WI38 (cell line): ENCODE results near the gene SLX9.

ENCODE experiments used
- H3K4me3 ChIP-seq: 2 replicates; pipeline ENCODE4 v1.5.1; 2011; ENCODE audit warnings: low read depth, mild to moderate bottlenecking, control low read depth, low read length
- CTCF ChIP-seq: IDR thresholded peaks from 2 replicates; pipeline ENCODE4 v1.5.1; 2012; ENCODE audit warnings: low read depth, mild to moderate bottlenecking, control low read depth, low read length

The SLX9 gene

GRCh38 chr21:44987886-44988606, 48.2 kb downstream of the SLX9 start:
- no peak overlapping the region for H3K4me3 ChIP-seq
- TF ChIP-seq CTCF: no peak

- H3K4me3 ChIP-seq: no peak overlapping the region
- no peak for TF ChIP-seq CTCF
Measured at GRCh38 chr21:44988607-44989536, 49.0 kb downstream of the SLX9 start.

- TF ChIP-seq CTCF: no peak
- H3K4me3 ChIP-seq: no peak overlapping the region
Measured at GRCh38 chr21:44989537-44989886, 49.7 kb downstream of the SLX9 start.

- no peak for TF ChIP-seq CTCF
- H3K4me3 ChIP-seq: no peak overlapping the region
Measured at GRCh38 chr21:44989943-44990780, 50.3 kb downstream of the SLX9 start.

- H3K4me3 ChIP-seq: no peak overlapping the region
- TF ChIP-seq CTCF: no peak
Measured at GRCh38 chr21:44990921-44991320, 51.1 kb downstream of the SLX9 start.

GRCh38 chr21:44991538-44992483, 52.0 kb downstream of the SLX9 start:
- peak overlapping the region; percentile 20; the same call in 1 of the 2 replicates for H3K4me3 ChIP-seq
- TF ChIP-seq CTCF: peak; percentile 40
